Activated T-cell treated with anti-CD3 and anti-CD28 coated beads for 4 hours (primary cell): ENCODE data around the gene SIM1.

ENCODE experiments used
- DNase-seq: peaks from one replicate; pipeline ENCODE4 v3.0.0-alpha.2; 2020

SIM1 gene

GRCh38 chr6:100349366-100349765, 115.4 kb downstream of the SIM1 start:
- DNase-seq: no peak

DNA sequence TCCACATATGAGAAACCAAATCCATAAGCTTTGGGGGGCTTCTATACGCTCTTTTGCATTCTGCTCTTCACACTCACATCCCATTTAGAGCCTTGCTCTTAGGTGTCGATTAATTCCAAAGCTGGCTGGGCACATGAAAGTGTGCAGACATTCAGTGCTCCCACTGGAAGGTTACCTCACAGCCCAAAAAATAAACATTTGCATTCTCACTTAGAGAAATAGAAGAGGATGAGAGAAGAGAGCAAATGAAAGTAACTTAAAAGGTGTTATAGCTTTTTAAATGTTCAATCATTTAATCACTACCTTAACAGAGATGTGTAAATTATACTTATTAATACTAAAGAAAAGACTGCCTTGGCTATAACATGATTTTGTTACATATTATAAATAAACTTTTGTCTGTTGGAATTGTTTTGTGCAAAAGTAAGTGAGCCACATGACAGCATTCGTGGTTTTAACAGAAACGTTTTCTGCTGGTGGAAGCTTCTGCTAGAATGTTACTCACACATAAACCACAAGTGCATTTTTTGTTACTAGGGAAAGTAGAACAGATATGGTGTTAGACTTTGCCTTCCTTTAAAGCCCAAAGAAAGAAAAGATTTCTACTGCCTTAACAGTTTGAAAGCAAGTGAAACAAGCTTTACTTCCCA, 116.7 kb downstream of the SIM1 start:
- no peak for DNase-seq

DNA sequence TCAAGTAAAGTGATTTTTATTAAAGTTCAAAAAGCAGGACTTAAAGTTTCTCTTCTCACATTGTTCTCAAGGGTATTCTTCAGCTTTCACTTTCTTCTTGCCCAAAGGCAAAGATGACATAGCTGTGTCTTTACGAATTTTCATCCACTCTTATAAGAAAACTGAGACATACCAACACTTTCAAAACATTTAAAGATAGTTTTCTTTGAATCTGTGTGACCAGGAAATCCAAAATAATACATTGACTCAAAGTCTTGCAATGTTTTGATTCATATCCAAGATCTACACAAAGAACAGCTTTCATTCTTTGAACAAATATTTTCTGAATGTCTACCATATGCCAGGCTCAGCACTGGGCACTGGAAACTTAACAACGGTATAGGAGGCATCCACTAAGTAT, 117.9 kb downstream of the SIM1 start:
- DNase-seq: no peak

- no peak for DNase-seq
These were observed 118.5 kb downstream of the SIM1 start for GRCh38 chr6:100346203-100346602.

DNA sequence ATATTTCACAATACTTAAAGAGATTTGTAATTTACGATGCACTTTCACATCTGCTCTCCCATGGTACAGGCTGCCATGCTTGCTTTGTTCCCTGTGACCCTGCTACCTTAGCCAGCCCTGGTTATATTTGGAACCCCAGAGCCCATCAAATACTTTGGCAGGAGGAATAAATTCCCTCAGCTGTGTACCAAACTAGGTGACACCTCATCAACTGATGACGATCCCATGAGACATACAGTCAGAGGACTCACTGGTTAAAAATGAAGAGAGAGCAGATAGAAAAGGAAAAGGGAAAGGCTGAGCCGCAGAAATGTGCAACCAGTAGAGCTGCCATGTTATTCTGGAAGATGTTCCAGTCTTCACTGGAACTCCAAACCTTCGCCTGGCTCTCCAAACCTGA, 120.0 kb downstream of the SIM1 start:
- DNase-seq: no peak

DNA sequence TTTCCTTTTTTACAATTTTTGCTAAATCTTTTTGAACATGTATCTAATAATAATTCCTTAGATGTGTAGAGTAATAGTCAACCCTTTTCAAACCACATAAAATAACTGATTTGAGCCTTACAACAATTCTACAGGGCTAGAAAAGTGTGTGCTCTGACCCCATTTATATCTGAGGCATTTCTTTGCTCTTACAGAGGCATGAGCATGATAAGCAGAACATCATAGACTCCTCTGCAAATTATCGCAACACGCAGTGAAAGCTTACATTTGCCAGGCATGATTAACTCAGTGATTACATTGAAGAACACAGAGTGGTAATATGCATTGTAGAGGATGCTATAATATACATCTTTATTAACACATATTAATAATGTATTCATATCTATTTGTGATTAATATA, 120.4 kb downstream of the SIM1 start:
- DNase-seq: no peak

DNA sequence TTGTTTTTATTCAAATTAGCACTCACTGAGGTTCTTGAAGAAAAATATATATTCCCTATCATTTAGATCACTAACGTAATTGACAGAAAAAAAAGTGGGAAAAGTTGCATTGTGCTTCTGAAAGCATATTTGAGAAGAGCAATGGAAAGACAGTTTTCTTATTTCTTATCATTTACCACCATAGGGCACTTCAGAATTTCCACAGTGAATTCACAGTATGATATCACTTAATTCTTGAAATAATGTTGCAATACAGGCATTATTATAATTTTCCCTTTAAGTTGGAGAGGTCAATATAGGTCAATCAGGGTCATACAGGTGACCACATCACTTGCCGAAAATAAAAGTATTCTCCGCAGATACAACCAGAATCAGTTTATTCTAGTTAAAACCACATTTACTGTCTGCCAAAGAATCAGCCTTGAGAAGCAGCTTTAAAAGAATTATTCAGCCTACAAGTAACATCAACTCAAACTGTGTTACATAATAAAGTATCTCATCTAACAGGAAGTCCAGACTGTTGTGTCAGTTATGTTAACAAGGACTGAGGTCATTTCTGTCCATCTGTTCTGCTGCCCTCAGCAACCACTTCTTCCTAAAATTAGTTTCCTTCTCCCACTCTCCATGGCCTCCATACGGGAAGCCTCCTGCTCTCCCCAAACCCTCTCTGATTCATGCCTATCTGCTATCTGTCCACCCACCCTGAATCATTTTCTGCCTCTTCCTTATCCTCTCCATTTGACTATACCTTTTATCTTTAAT, 121.2 kb downstream of the SIM1 start:
- no peak for DNase-seq

GRCh38 chr6:100342830-100343229, 121.9 kb downstream of the SIM1 start:
- DNase-seq: no peak

DNA sequence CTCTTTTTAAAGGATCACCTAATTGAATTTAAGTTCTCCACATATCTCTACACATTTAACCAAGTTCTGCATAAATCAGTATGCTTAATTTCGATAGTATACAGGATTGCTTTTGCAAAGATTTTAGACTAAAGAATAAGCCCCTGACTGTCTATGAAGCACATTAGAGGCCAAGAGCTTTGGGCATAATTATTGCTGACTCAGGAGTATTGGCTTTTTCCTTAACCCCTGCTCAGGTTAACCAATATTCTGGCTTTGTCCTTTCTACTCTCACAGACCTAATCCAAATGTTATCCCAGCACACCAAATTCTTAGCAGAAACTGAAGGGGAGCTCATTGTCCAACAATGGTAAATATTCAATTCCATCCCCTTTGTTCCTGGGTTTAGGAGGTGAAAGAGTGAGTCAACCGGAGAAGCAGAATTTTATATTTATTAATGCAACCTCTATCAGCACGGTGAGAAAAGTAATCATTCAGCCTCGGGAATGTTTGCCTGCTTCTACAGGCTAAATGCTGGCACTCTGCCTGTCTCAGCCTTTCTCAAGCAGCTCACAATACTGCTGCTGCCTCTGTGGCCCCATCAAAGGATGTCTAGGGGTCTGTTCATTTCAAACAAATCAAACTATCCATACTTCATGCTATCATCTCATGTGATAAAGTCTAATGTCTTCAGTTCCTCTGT, 125.0 kb downstream of the SIM1 start:
- no peak for DNase-seq

GRCh38 chr6:100338090-100338489, 126.6 kb downstream of the SIM1 start:
- no peak for DNase-seq

- no peak for DNase-seq
These were observed 127.8 kb downstream of the SIM1 start for GRCh38 chr6:100336876-100337275.

DNA sequence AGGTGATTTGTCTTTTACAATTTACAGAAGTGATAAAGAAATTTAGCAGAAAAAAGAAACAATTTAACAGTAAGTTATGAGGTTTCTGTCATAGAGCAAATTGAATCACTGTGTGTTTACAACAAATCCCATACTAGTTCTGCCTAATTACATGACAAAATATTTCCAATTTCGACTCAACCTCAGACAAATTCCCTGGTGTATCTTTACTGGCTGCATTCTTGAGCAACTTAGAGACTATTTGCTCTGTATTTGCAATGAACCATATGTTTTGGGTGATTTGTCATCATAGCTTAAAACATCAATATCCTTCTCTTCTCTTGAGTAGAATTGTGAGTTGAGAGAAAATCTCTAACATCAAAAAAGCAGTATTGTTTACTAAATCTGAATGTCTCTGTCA, 128.7 kb downstream of the SIM1 start:
- no peak for DNase-seq
